HCT116 (cell line): Measurements from ENCODE around the gene RGL3. TPM values are rescaled to one million over a fixed set of nuclear protein-coding genes. Genes with fewer than 3 reads are reported as not detected.

Experiments
- ATAC-seq: fragments of 200-7000 bp; cut with Tn5 transposase; 2 replicates; pipeline ENCODE4 v1.9.1; 2020; ENCODE audit warnings: mild to moderate bottlenecking, moderate library complexity
- BruUV-seq: library from RNA; stranded (reverse); fragments of 400-500 nt; replicated peaks from 2 replicates; lab custom pipeline; 2021; lab: Mats Ljungman, UMichigan
- CTCF ChIA-PET: fragments of 300-600 bp; sonication (Branson Sonifier 250); formaldehyde crosslinking; loops from one replicate; lab custom pipeline; 2021; ENCODE audit warnings: antibody characterized with exemption; lab: Charles Lee
- POLR2A ChIA-PET: fragments of 300-600, 350-600 bp; sonication (Branson Sonifier 250); formaldehyde crosslinking; loops from one replicate; lab custom pipeline; 2021; ENCODE audit warnings: antibody characterized with exemption; lab: Charles Lee
- RAD21 ChIA-PET, 2 experiments: fragments of 300-600 bp; sonication (Branson Sonifier 250); formaldehyde crosslinking; loops; one replicate each; lab custom pipeline; 2023; ENCODE audit warnings: low total read pairs in 2 of 2; ENCODE audit not compliant: uncharacterized antibody in 2 of 2, unreplicated experiment in 2 of 2, low non-redundant PET in 1 of 2; lab: Charles Lee
- DNase-seq: peaks from one replicate; pipeline ENCODE4 v3.0.0-alpha.2; 2010; ENCODE audit warnings: low read depth, low spot score
- H2AFZ ChIP-seq: fragments of 200-600 bp; shearing (Covaris generic), sonication (generic); 2 replicates; pipeline ENCODE4 v1.6.1; 2017; ENCODE audit warnings: low read depth, mixed run types, mixed read lengths, antibody characterized with exemption, low read length; ENCODE audit not compliant: poor library complexity, severe bottlenecking
- H3K27ac ChIP-seq: 2 replicates; pipeline ENCODE4 v1.5.1; 2012; ENCODE audit warnings: low read depth, low read length
- H3K27me3 ChIP-seq: fragments of 200-600 bp; sonication (generic); 2 replicates; pipeline ENCODE4 v1.6.1; 2016; ENCODE audit warnings: mixed run types, low read length, mixed read lengths; ENCODE audit not compliant: insufficient read depth
- H3K36me3 ChIP-seq, 2 experiments: fragments of 200-500 bp in 1 of 2; fragments of 200-600 bp in 1 of 2; sonication (Bioruptor generic) in 1 of 2; sonication (generic) in 1 of 2; 2 replicates each; pipeline versions ENCODE4 v1.5.1 to v1.6.1; 2014 to 2016; ENCODE audit warnings: low read length in 2 of 2, inconsistent platforms in 1 of 2, mixed read lengths in 1 of 2, mixed run types in 1 of 2; ENCODE audit not compliant: insufficient read depth in 2 of 2, control insufficient read depth in 1 of 2
- H3K4me1 ChIP-seq, 2 experiments: fragments of 200-600 bp in 1 of 2; sonication (generic) in 1 of 2; 2 replicates each; pipeline versions ENCODE4 v1.5.1 to v1.6.1; 2012 to 2017; ENCODE audit warnings: low read length in 2 of 2, inconsistent platforms in 1 of 2, mild to moderate bottlenecking in 1 of 2, mixed read lengths in 1 of 2, mixed run types in 1 of 2, moderate library complexity in 1 of 2; ENCODE audit not compliant: insufficient read depth in 2 of 2, control insufficient read depth in 1 of 2
- H3K4me2 ChIP-seq: fragments of 200-600 bp; sonication (generic); 2 replicates; pipeline ENCODE4 v1.6.1; 2017; ENCODE audit warnings: mixed run types, low read length, mixed read lengths
- H3K4me3 ChIP-seq, 2 experiments: fragments of 200-600 bp in 1 of 2; sonication (generic) in 1 of 2; replicated peaks in 1 of 2; 2 replicates each; pipeline ENCODE4 v1.5.1; 2011 to 2016; ENCODE audit warnings: low read length in 2 of 2, control low read depth in 1 of 2, low read depth in 1 of 2, mild to moderate bottlenecking in 1 of 2, mixed read lengths in 1 of 2, mixed run types in 1 of 2
- H3K79me2 ChIP-seq: fragments of 200-600 bp; sonication (generic); 2 replicates; pipeline ENCODE4 v1.6.1; 2017; ENCODE audit warnings: mild to moderate bottlenecking, mixed run types, low read length, moderate library complexity, mixed read lengths; ENCODE audit not compliant: insufficient read depth
- H3K9ac ChIP-seq: fragments of 200-600 bp; sonication (generic); 2 replicates; pipeline ENCODE4 v1.6.1; 2016; ENCODE audit warnings: low read length, mixed read lengths
- H3K9me2 ChIP-seq: fragments of 200-600 bp; sonication (generic), shearing (Covaris generic); 2 replicates; pipeline ENCODE4 v1.6.1; 2017; ENCODE audit warnings: mixed run types, mild to moderate bottlenecking, moderate library complexity; ENCODE audit not compliant: insufficient read depth
- H3K9me3 ChIP-seq, 2 experiments: fragments of 200-500 bp in 1 of 2; fragments of 200-600 bp in 1 of 2; sonication (Bioruptor generic) in 1 of 2; sonication (generic) in 1 of 2; 2 replicates each; pipeline ENCODE4 v1.6.1; 2014 to 2017; ENCODE audit warnings: low read length in 2 of 2, mixed read lengths in 2 of 2, inconsistent platforms in 1 of 2, low read depth in 1 of 2, mild to moderate bottlenecking in 1 of 2, mixed run types in 1 of 2, moderate library complexity in 1 of 2; ENCODE audit not compliant: control insufficient read depth in 1 of 2, insufficient read depth in 1 of 2
- H4K20me1 ChIP-seq: fragments of 200-600 bp; sonication (generic), shearing (Covaris generic); 2 replicates; pipeline ENCODE4 v1.6.1; 2017; ENCODE audit warnings: mixed run types, mild to moderate bottlenecking, moderate library complexity; ENCODE audit not compliant: insufficient read depth
- ATF3 ChIP-seq: IDR thresholded peaks from 2 replicates; pipeline ENCODE4 v1.6.1; 2012
- CTCF ChIP-seq, 3 experiments: fragments of 200-600 bp in 1 of 3; sonication (generic) in 1 of 3; IDR thresholded peaks in 2 of 3; conservative IDR thresholded peaks in 1 of 3; 2 replicates each; pipeline ENCODE4 v1.5.1; 2012 to 2017; ENCODE audit warnings: low read depth in 2 of 3, low read length in 2 of 3, antibody characterized with exemption in 1 of 3, borderline replicate concordance in 1 of 3, control low read depth in 1 of 3, mild to moderate bottlenecking in 1 of 3, mixed read lengths in 1 of 3, mixed run types in 1 of 3, moderate library complexity in 1 of 3; ENCODE audit not compliant: insufficient read depth in 1 of 3
- EGR1 ChIP-seq: IDR thresholded peaks from 2 replicates; pipeline ENCODE4 v1.6.1; 2012; ENCODE audit warnings: low read depth
- ELF1 ChIP-seq: IDR thresholded peaks from 2 replicates; pipeline ENCODE4 v1.6.1; 2012; ENCODE audit warnings: low read depth, borderline replicate concordance
- EZH2 ChIP-seq: fragments of 200-600 bp; sonication (generic); IDR thresholded peaks from 2 replicates; pipeline ENCODE4 v1.6.1; 2017; ENCODE audit warnings: antibody characterized with exemption, mixed run types
- MAX ChIP-seq: IDR thresholded peaks from 2 replicates; pipeline ENCODE4 v1.6.1; 2012
- POLR2A ChIP-seq: IDR thresholded peaks from 2 replicates; pipeline ENCODE4 v1.7.0; 2011; ENCODE audit warnings: borderline replicate concordance; ENCODE audit not compliant: insufficient read depth, insufficient read length; ENCODE audit errors: extremely low read depth
- POLR2AphosphoS5 ChIP-seq: IDR thresholded peaks from 2 replicates; pipeline ENCODE4 v1.6.1; 2011; ENCODE audit warnings: mild to moderate bottlenecking, low read depth, low read length, moderate library complexity
- REST ChIP-seq: IDR thresholded peaks from 2 replicates; pipeline ENCODE4 v1.6.1; 2012; ENCODE audit warnings: low read depth
- SIN3A ChIP-seq: IDR thresholded peaks from 2 replicates; pipeline ENCODE4 v1.6.1; 2012; ENCODE audit warnings: low read depth
- SP1 ChIP-seq: IDR thresholded peaks from 2 replicates; pipeline ENCODE4 v1.6.1; 2012; ENCODE audit warnings: low read depth
- YY1 ChIP-seq: IDR thresholded peaks from 2 replicates; pipeline ENCODE4 v1.6.1; 2011; ENCODE audit warnings: low read length, low read depth, moderate library complexity, mild to moderate bottlenecking; ENCODE audit not compliant: insufficient replicate concordance; ENCODE audit errors: extremely low read depth
- ZBTB33 ChIP-seq: IDR thresholded peaks from 2 replicates; pipeline ENCODE4 v1.6.1; 2011; ENCODE audit warnings: mild to moderate bottlenecking, low read length, moderate library complexity; ENCODE audit not compliant: insufficient replicate concordance; ENCODE audit errors: extremely low read depth
- intact Hi-C: fragments of 100-400 bp; cut with micrococcal nuclease; formaldehyde crosslinking; loops from 2 replicates; pipeline ENCODE4 v1.10.0; 2022
- total RNA-seq: library from RNA; stranded (reverse); gene quantifications from one replicate; pipeline ENCODE4 v1.2.1, GENCODE V29; 2021; ENCODE audit not compliant: unreplicated experiment

Gene RGL3
- total RNA-seq, 1 experiment from 2014 or later: 99.2 TPM

- peaks cover 6 to 9% of the 10 kb centered on the region in 2 experiments for H3K36me3 ChIP-seq
- no peak overlapping the region for H3K27ac ChIP-seq
- H3K4me1 ChIP-seq: peaks cover 0 to 10% of the 10 kb centered on the region in 2 experiments; a peak in 3 of 4 replicates
- ChIA-PET RAD21 (no interaction called here), CTCF (no interaction called here), POLR2A (no interaction called here)
- H3K9me3 ChIP-seq: no peaks in the 10 kb centered on the region
- DNase-seq: no peak
- no peaks in the 10 kb centered on the region for H3K9me2 ChIP-seq
- no TSS peak for BruUV-seq
- H3K27me3 ChIP-seq: no peaks in the 10 kb centered on the region
- H3K79me2 ChIP-seq: no peaks in the 10 kb centered on the region; the same call in 1 of the 2 replicates
- H4K20me1 ChIP-seq: no peaks in the 10 kb centered on the region
- no peak overlapping the region for H3K4me2 ChIP-seq
- no peak for TF ChIP-seq POLR2A
- no peak for TF ChIP-seq EZH2
- no peak for TF ChIP-seq YY1
- TF ChIP-seq ATF3: no peak
- TF ChIP-seq CTCF (IDR thresholded peaks at IDR 0.05 in 2 of 3, conservative IDR thresholded peaks at IDR 0.05 in 1 of 3; ENCODE audit: borderline replicate concordance in 1 of 3, insufficient read depth in 1 of 3, low read depth in 2 of 3, low read length in 2 of 3): no peak
- TF ChIP-seq EGR1: no peak
- TF ChIP-seq ZBTB33: no peak
- no peak for TF ChIP-seq MAX
- no peak for TF ChIP-seq SIN3A
- no peak for TF ChIP-seq REST
- no peak for TF ChIP-seq POLR2AphosphoS5
- no peak for TF ChIP-seq ELF1
- no peak for TF ChIP-seq SP1
- no peak overlapping the region for H2AFZ ChIP-seq
- ATAC-seq: no peak
- no peak overlapping the region for H3K9ac ChIP-seq
- intact Hi-C loops: no loop called here
- no peak overlapping the region for H3K4me3 ChIP-seq
Measured at GRCh38 chr19:11410682-11411081, 8.4 kb downstream of the RGL3 start.
